DOHH2 (cell line): Measurements from ENCODE around the gene KDR.

Experiments
- H3F3A ChIP-seq: fragments of 200-600 bp; sonication (generic), shearing (Covaris generic); 2 replicates; pipeline ENCODE4 v1.6.0; 2016; ENCODE audit warnings: antibody characterized with exemption, mild to moderate bottlenecking; ENCODE audit not compliant: control insufficient read depth, insufficient read depth
- H3K27ac ChIP-seq: fragments of 200-600 bp; sonication (generic); 2 replicates; pipeline ENCODE4 v1.5.1; 2014; ENCODE audit warnings: low read depth, mild to moderate bottlenecking, low read length, moderate library complexity
- H3K27me3 ChIP-seq: fragments of 200-600 bp; sonication (generic); 2 replicates; pipeline ENCODE4 v1.6.1; 2014; ENCODE audit warnings: mild to moderate bottlenecking, low read length, mixed read lengths; ENCODE audit not compliant: control insufficient read depth
- H3K36me3 ChIP-seq: fragments of 200-600 bp; sonication (generic); 2 replicates; pipeline ENCODE4 v1.6.1; 2014; ENCODE audit warnings: mild to moderate bottlenecking, low read length, moderate library complexity, mixed read lengths; ENCODE audit not compliant: control insufficient read depth
- H3K4me1 ChIP-seq: fragments of 200-600 bp; sonication (generic); 2 replicates; pipeline ENCODE4 v1.6.1; 2014; ENCODE audit warnings: mild to moderate bottlenecking, low read length, mixed read lengths; ENCODE audit not compliant: control insufficient read depth
- H3K4me2 ChIP-seq: fragments of 200-600 bp; sonication (generic); 2 replicates; pipeline ENCODE4 v1.6.0; 2014; ENCODE audit warnings: mild to moderate bottlenecking, low read length, moderate library complexity
- H3K4me3 ChIP-seq: fragments of 200-600 bp; sonication (generic); 2 replicates; pipeline ENCODE4 v1.5.1; 2014; ENCODE audit warnings: mild to moderate bottlenecking, low read length, mixed read lengths
- H3K79me2 ChIP-seq: fragments of 200-600 bp; sonication (generic); 2 replicates; pipeline ENCODE4 v1.6.1; 2014; ENCODE audit warnings: mild to moderate bottlenecking, low read length, mixed read lengths; ENCODE audit not compliant: control insufficient read depth
- H3K9me2 ChIP-seq: fragments of 200-600 bp; sonication (generic); replicated peaks from 2 replicates; pipeline ENCODE4 v1.6.1; 2014; ENCODE audit warnings: mild to moderate bottlenecking, low read length, mixed read lengths; ENCODE audit not compliant: control insufficient read depth
- H3K9me3 ChIP-seq: fragments of 200-600 bp; sonication (generic); 2 replicates; pipeline ENCODE4 v1.6.1; 2014; ENCODE audit warnings: antibody characterized with exemption, low read length, mixed read lengths; ENCODE audit not compliant: control insufficient read depth, insufficient read depth
- H4K20me1 ChIP-seq: fragments of 200-600 bp; sonication (generic); 2 replicates; pipeline ENCODE4 v1.6.0; 2014; ENCODE audit warnings: low read depth, mild to moderate bottlenecking, antibody characterized with exemption, low read length, moderate library complexity; ENCODE audit not compliant: control insufficient read depth, insufficient read depth
- CTCF ChIP-seq: fragments of 200-600 bp; sonication (generic); IDR thresholded peaks from one replicate; pipeline ENCODE4 v1.5.1; 2014; ENCODE audit warnings: antibody characterized with exemption, mild to moderate bottlenecking, low read depth, low read length; ENCODE audit not compliant: poor library complexity, severe bottlenecking
- EZH2phosphoT487 ChIP-seq: fragments of 200-600 bp; sonication (generic); IDR thresholded peaks from 2 replicates; pipeline ENCODE4 v1.6.1; 2017; ENCODE audit warnings: borderline replicate concordance, mild to moderate bottlenecking, antibody characterized with exemption, low read length, moderate library complexity, mixed read lengths

Gene KDR

GRCh38 chr4:55161739-55162138, 36.3 kb upstream of the KDR start:
- no peaks in the 10 kb centered on the region for H3K79me2 ChIP-seq
- TF ChIP-seq CTCF (no peak), EZH2phosphoT487 (no peak)

GRCh38 chr4:55159851-55160250, 34.5 kb upstream of the KDR start:
- no peaks in the 10 kb centered on the region for H3K4me1 ChIP-seq

More at GRCh38 chr4:55161739-55162138, 36.3 kb upstream of the KDR start:
- Histone ChIP-seq H3F3A (no peaks in the 10 kb centered on the region), H3K27me3 (no peaks in the 10 kb centered on the region), H3K4me2 (no peak overlapping the region), H3K27ac (no peak overlapping the region), H3K4me1 (no peaks in the 10 kb centered on the region), H3K9me3 (no peaks in the 10 kb centered on the region), H4K20me1 (no peaks in the 10 kb centered on the region), H3K9me2 (no peaks in the 10 kb centered on the region), H3K4me3 (no peak overlapping the region), H3K36me3 (no peaks in the 10 kb centered on the region)

GRCh38 chr4:55158957-55159356, 33.6 kb upstream of the KDR start:
- H3K27ac ChIP-seq: no peak overlapping the region
- no peaks in the 10 kb centered on the region for H3K27me3 ChIP-seq
- no peak overlapping the region for H3K4me3 ChIP-seq
- H4K20me1 ChIP-seq: no peaks in the 10 kb centered on the region
- no peaks in the 10 kb centered on the region for H3K9me2 ChIP-seq
- H3K36me3 ChIP-seq: no peaks in the 10 kb centered on the region
- H3K4me2 ChIP-seq: no peak overlapping the region
- H3K79me2 ChIP-seq: no peaks in the 10 kb centered on the region
- H3F3A ChIP-seq: no peaks in the 10 kb centered on the region
- TF ChIP-seq EZH2phosphoT487: no peak
- peak; percentile 18 for TF ChIP-seq CTCF
- H3K9me3 ChIP-seq: no peaks in the 10 kb centered on the region
- no peaks in the 10 kb centered on the region for H3K4me1 ChIP-seq

More at GRCh38 chr4:55159851-55160250, 34.5 kb upstream of the KDR start:
- Histone ChIP-seq H4K20me1 (no peaks in the 10 kb centered on the region), H3K9me2 (no peaks in the 10 kb centered on the region), H3K27ac (no peak overlapping the region), H3K4me2 (no peak overlapping the region), H3K36me3 (no peaks in the 10 kb centered on the region), H3K79me2 (no peaks in the 10 kb centered on the region), H3K9me3 (no peaks in the 10 kb centered on the region), H3K4me3 (no peak overlapping the region), H3K27me3 (no peaks in the 10 kb centered on the region), H3F3A (no peaks in the 10 kb centered on the region)
- TF ChIP-seq CTCF (no peak), EZH2phosphoT487 (no peak)
